IgD-negative memory B cell (primary cell): ENCODE results near the gene PTPN1. TPM values are rescaled to one million over a fixed set of nuclear protein-coding genes. Genes with fewer than 3 reads are reported as not detected.

ENCODE experiments used
- H3K27ac Mint-ChIP-seq, 3 donors: one replicate each; pipeline ENCODE4 v1.8.0; 2020 to 2022; ENCODE audit warnings: mild to moderate bottlenecking in 3 of 3, mixed read lengths in 3 of 3, moderate library complexity in 1 of 3
- H3K27me3 Mint-ChIP-seq: one replicate; pipeline ENCODE4 v1.8.0; 2021; ENCODE audit warnings: mixed read lengths
- H3K36me3 Mint-ChIP-seq: one replicate; pipeline ENCODE4 v1.8.0; 2020; ENCODE audit warnings: mild to moderate bottlenecking, mixed read lengths
- H3K4me1 Mint-ChIP-seq, 3 donors: one replicate each; pipeline ENCODE4 v1.8.0; 2020 to 2022; ENCODE audit warnings: mixed read lengths in 3 of 3, mild to moderate bottlenecking in 1 of 3
- H3K4me3 Mint-ChIP-seq, 4 donors: one replicate each; pipeline ENCODE4 v1.8.0; 2020 to 2022; ENCODE audit warnings: mild to moderate bottlenecking in 4 of 4, mixed read lengths in 4 of 4, moderate library complexity in 3 of 4
- H3K9me3 Mint-ChIP-seq, 3 donors: one replicate each; pipeline ENCODE4 v1.8.0; 2020 to 2021; ENCODE audit warnings: mixed read lengths in 3 of 3, mild to moderate bottlenecking in 1 of 3
- polyA plus RNA-seq: library from polyadenylated mRNA; unstranded; fragments of 300-500 nt; fragmentation: Illumina TruSeq; gene quantifications from one replicate; pipeline ENCODE4 v1.2.3, GENCODE V29; 2021

Gene PTPN1
- polyA plus RNA-seq, 1 donor from 2014 or later: 73.8 TPM

- H3K4me3 Mint-ChIP-seq: no peak overlapping the region
- no peaks in the 10 kb centered on the region for H3K9me3 Mint-ChIP-seq
- H3K36me3 Mint-ChIP-seq: peaks cover 6% of the 10 kb centered on the region
- H3K27me3 Mint-ChIP-seq: no peaks in the 10 kb centered on the region
- H3K27ac Mint-ChIP-seq: peak overlapping the region; percentile 67 to 93 (median 78)
- H3K4me1 Mint-ChIP-seq: peaks cover 38 to 50% (median 45%) of the 10 kb centered on the region in 3 donors
Observed at GRCh38 chr20:50572938-50573777, 63.0 kb downstream of the PTPN1 start.

- Mint-ChIP-seq H3K27ac (peak overlapping the region; percentile 45 to 70 (median 61)), H3K4me3 (no peak overlapping the region), H3K36me3 (peaks cover 6% of the 10 kb centered on the region), H3K27me3 (no peaks in the 10 kb centered on the region), H3K9me3 (no peaks in the 10 kb centered on the region), H3K4me1 (peaks cover 36 to 45% (median 45%) of the 10 kb centered on the region in 3 donors)
Observed at GRCh38 chr20:50574108-50574507, 63.9 kb downstream of the PTPN1 start.

- Mint-ChIP-seq H3K27me3 (no peaks in the 10 kb centered on the region), H3K4me1 (peaks cover 31 to 40% (median 40%) of the 10 kb centered on the region in 3 donors), H3K36me3 (peaks cover 6% of the 10 kb centered on the region), H3K4me3 (no peak overlapping the region), H3K9me3 (no peaks in the 10 kb centered on the region), H3K27ac (peak overlapping the region; percentile 45 to 80 (median 70))
Observed at GRCh38 chr20:50574586-50574985, 64.4 kb downstream of the PTPN1 start.

- Mint-ChIP-seq H3K36me3 (peaks cover 6% of the 10 kb centered on the region), H3K4me3 (peak overlapping the region in 3 of 4 donors; percentile 3 to 52 (median 8)), H3K4me1 (peaks cover 31 to 40% (median 36%) of the 10 kb centered on the region in 3 donors), H3K27me3 (no peaks in the 10 kb centered on the region), H3K27ac (peak overlapping the region in 1 of 3 donors; percentile 57), H3K9me3 (no peaks in the 10 kb centered on the region)
Observed at GRCh38 chr20:50575865-50576720, 65.9 kb downstream of the PTPN1 start.

- peaks cover 29 to 32% (median 31%) of the 10 kb centered on the region in 3 donors for H3K4me1 Mint-ChIP-seq
- H3K36me3 Mint-ChIP-seq: peaks cover 9% of the 10 kb centered on the region
- H3K27me3 Mint-ChIP-seq: no peaks in the 10 kb centered on the region
- peak overlapping the region in 1 of 4 donors; percentile 14 for H3K4me3 Mint-ChIP-seq
- H3K9me3 Mint-ChIP-seq: no peaks in the 10 kb centered on the region
- H3K27ac Mint-ChIP-seq: peak overlapping the region; percentile 22 to 87 (median 59)
Observed at GRCh38 chr20:50577175-50578018, 67.2 kb downstream of the PTPN1 start.

- no peak overlapping the region for H3K4me3 Mint-ChIP-seq
- H3K9me3 Mint-ChIP-seq: no peaks in the 10 kb centered on the region
- peaks cover 28 to 31% (median 30%) of the 10 kb centered on the region in 3 donors for H3K4me1 Mint-ChIP-seq
- no peaks in the 10 kb centered on the region for H3K27me3 Mint-ChIP-seq
- H3K36me3 Mint-ChIP-seq: peaks cover 8% of the 10 kb centered on the region
- peak overlapping the region; percentile 22 to 87 (median 59) for H3K27ac Mint-ChIP-seq
Observed at GRCh38 chr20:50578061-50578777, 68.0 kb downstream of the PTPN1 start.

- Mint-ChIP-seq H3K36me3 (peaks cover 8% of the 10 kb centered on the region), H3K4me3 (peak overlapping the region in 1 of 4 donors; percentile 5), H3K27me3 (no peaks in the 10 kb centered on the region), H3K4me1 (peaks cover 26 to 31% (median 31%) of the 10 kb centered on the region in 3 donors), H3K27ac (peak overlapping the region in 1 of 3 donors; percentile 82), H3K9me3 (no peaks in the 10 kb centered on the region)
Observed at GRCh38 chr20:50578778-50579165, 68.6 kb downstream of the PTPN1 start.

- H3K4me1 Mint-ChIP-seq: peaks cover 26 to 31% (median 27%) of the 10 kb centered on the region in 3 donors
- no peaks in the 10 kb centered on the region for H3K27me3 Mint-ChIP-seq
- peaks cover 8% of the 10 kb centered on the region for H3K36me3 Mint-ChIP-seq
- peak overlapping the region in 2 of 3 donors; percentile 72 to 82 for H3K27ac Mint-ChIP-seq
- no peaks in the 10 kb centered on the region for H3K9me3 Mint-ChIP-seq
- peak overlapping the region in 1 of 4 donors; percentile 5 for H3K4me3 Mint-ChIP-seq
Observed at GRCh38 chr20:50579511-50579910, 69.3 kb downstream of the PTPN1 start.

GRCh38 chr20:50580016-50580747 is 70.0 kb downstream of the PTPN1 start:
- no peaks in the 10 kb centered on the region for H3K9me3 Mint-ChIP-seq
- no peaks in the 10 kb centered on the region for H3K27me3 Mint-ChIP-seq
- peaks cover 6% of the 10 kb centered on the region for H3K36me3 Mint-ChIP-seq
- H3K4me1 Mint-ChIP-seq: peaks cover 23 to 30% (median 27%) of the 10 kb centered on the region in 3 donors
- peak overlapping the region in 3 of 4 donors; percentile 15 to 49 (median 29) for H3K4me3 Mint-ChIP-seq
- peak overlapping the region; percentile 41 to 86 (median 82) for H3K27ac Mint-ChIP-seq

- Mint-ChIP-seq H3K4me3 (peak overlapping the region in 1 of 4 donors; percentile 29), H3K27ac (peak overlapping the region; percentile 86 to 98 (median 96)), H3K4me1 (peaks cover 21 to 27% (median 24%) of the 10 kb centered on the region in 3 donors), H3K9me3 (no peaks in the 10 kb centered on the region), H3K36me3 (peaks cover 5% of the 10 kb centered on the region), H3K27me3 (no peaks in the 10 kb centered on the region)
Observed at GRCh38 chr20:50580842-50581544, 70.8 kb downstream of the PTPN1 start.

- Mint-ChIP-seq H3K4me1 (peaks cover 20 to 27% (median 23%) of the 10 kb centered on the region in 3 donors), H3K9me3 (no peaks in the 10 kb centered on the region), H3K4me3 (peak overlapping the region; percentile 8 to 90 (median 88)), H3K27ac (peak overlapping the region; percentile 96 to 98 (median 96)), H3K36me3 (peaks cover 5% of the 10 kb centered on the region), H3K27me3 (no peaks in the 10 kb centered on the region)
Observed at GRCh38 chr20:50582092-50582491, 71.9 kb downstream of the PTPN1 start.

- peaks cover 20 to 27% (median 23%) of the 10 kb centered on the region in 3 donors for H3K4me1 Mint-ChIP-seq
- peak overlapping the region; percentile 57 to 90 (median 88) for H3K4me3 Mint-ChIP-seq
- no peaks in the 10 kb centered on the region for H3K9me3 Mint-ChIP-seq
- H3K36me3 Mint-ChIP-seq: peaks cover 5% of the 10 kb centered on the region
- peak overlapping the region; percentile 96 to 98 (median 96) for H3K27ac Mint-ChIP-seq
- H3K27me3 Mint-ChIP-seq: no peaks in the 10 kb centered on the region
Observed at GRCh38 chr20:50582591-50583234, 72.5 kb downstream of the PTPN1 start.
